Measurements from ENCODE around the gene KRTAP2-4. TPM values are rescaled to one million over a fixed set of nuclear protein-coding genes. Genes with fewer than 3 reads are reported as not detected.

The KRTAP2-4 gene
- total RNA-seq, 6 donors from 2014 or later: not detected

DNA sequence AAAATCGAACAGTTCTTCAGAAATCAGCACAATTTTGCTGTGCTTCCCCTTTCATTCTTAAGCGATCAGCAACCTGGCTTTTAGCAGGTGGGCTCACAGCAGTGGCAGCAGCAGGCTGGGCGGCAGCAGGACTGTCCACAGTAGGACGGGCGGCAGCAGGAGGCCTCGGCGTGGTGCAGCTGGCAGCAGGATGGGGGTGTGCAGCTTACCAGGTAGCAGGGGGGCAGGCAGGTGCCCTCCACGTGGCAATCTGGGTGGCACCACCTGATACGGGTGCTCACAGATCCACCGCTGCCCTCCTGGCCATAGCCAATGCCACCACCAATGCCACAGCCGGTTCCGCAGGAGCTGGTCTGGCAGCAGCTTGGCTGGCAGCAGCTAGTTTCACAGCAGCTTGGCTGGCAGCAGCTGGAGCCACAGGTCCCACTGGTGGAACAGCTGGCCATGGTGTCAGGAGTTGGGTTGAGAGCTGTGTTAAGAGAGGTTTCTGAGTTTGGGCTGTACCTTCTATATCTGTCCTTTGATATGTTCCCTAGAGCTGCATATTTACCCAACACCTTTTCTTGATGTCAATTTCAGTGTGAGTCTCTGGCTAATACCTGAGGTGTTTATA is 35.9 kb downstream of the KRTAP2-4 start, which contains the start of gene KRTAP1-4:
TSS of gene KRTAP1-4 (minus strand) at position 563 of the 613 bp plus-strand sequence. CDS start at position 446, 117 bp downstream.
- no peak for TF ChIP-seq POLR2AphosphoS5 (IDR thresholded peaks at IDR 0.05)
- no peak for TF ChIP-seq POLR2A (IDR thresholded peaks at IDR 0.05)
- TF ChIP-seq EP300 (IDR thresholded peaks at IDR 0.05): no peak
- TF ChIP-seq CTCF (IDR thresholded peaks at IDR 0.05): no peak
- DNase-seq (peak in 1 of 2 donors; percentile 59), ATAC-seq (ENCODE audit: low FRiP score in 2 of 2) (no peak)
- no peak within 1 kb of the TSS for H3K27ac ChIP-seq
- no peaks in the 10 kb centered on the region for H3K4me1 ChIP-seq
- H3K9me3 ChIP-seq: no peaks in the 10 kb centered on the region
- H3K36me3 ChIP-seq: no peaks in the 10 kb centered on the region
- 74 to 82% methylated on average over 2 to 12 of the region's 12 CpGs for WGBS, 2 donors
- H3K4me3 ChIP-seq: no peak within 1 kb of the TSS
- H3K27me3 ChIP-seq: no peaks in the 10 kb centered on the region

DNA sequence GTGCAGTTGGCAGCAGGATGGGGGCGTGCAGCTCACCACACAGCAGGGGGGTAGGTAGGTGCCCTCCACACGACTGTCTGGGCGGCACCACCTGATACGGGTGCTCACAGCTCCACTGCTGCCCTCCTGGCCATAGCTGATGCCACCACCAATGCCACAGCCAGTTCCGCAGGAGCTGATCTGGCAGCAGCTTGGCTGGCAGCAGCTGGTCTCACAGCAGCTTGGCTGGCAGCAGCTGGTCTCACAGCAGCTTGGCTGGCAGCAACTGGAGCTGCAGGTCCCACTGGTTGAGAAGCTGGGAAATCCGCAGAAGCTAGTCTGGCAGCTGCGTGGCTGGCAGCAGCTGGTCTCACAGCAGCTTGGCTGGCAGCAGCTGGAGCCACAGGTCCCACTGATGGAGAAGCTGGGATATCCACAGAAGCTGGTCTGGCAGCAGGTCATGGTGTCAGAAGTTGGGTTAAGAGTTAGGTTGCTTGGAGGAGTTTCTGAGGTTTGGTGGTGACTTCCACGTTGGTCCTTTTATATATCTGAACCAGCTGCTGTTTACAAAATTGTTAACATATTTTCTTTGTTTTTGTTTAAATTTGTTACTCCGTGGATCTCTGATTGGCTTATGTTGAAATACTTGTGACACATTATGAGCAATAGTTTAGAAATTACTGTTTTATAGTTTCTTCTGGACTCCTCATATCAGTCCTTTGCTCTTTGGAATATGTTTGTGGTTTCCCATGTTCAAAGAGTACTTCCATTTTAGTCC is 38.8 kb downstream of the KRTAP2-4 start, which contains the start of gene KRTAP1-5:
TSS of gene KRTAP1-5 (minus strand) at position 494 of the 757 bp plus-strand sequence. CDS start at position 441, 53 bp downstream.
- Histone ChIP-seq H3K9me3 (no peaks in the 10 kb centered on the region), H3K27ac (no peak within 1 kb of the TSS), H3K27me3 (no peaks in the 10 kb centered on the region), H3K36me3 (no peaks in the 10 kb centered on the region), H3K4me1 (no peaks in the 10 kb centered on the region), H3K4me3 (no peak within 1 kb of the TSS)
- ATAC-seq (ENCODE audit: low FRiP score in 2 of 2) (no peak), DNase-seq (peak in 1 of 2 donors; percentile 36)
- WGBS, 2 donors: 74 to 78% methylated on average over 5 to 8 of the region's 9 CpGs
- TF ChIP-seq CTCF (IDR thresholded peaks at IDR 0.05): no peak
- no peak for TF ChIP-seq POLR2A (IDR thresholded peaks at IDR 0.05)
- TF ChIP-seq EP300 (IDR thresholded peaks at IDR 0.05): no peak
- no peak for TF ChIP-seq POLR2AphosphoS5 (IDR thresholded peaks at IDR 0.05)

DNA sequence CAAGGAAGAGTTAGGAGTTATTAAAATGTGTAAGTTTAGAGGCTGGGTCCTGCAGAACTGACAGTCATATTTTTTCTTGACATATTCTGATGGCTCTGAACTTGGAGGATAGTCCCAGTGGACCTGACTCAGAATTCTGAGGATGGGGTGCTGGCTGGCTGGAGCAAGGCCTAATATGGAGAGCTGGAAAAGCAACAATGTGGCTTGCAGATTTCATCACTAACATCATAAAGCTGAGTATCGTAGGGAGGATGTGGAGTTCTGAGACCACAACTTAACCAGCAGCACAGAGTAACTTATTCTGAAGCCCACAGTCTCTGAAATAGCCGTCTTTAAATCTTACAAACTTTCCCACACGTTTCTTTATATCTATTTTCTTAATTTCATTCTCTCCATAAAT is 41.0 kb downstream of the KRTAP2-4 start:
- no peaks in the 10 kb centered on the region for H3K27me3 ChIP-seq
- no peak for DNase-seq
- ATAC-seq (ENCODE audit: low FRiP score in 2 of 2): no peak
- H3K4me1 ChIP-seq: no peaks in the 10 kb centered on the region
- H3K36me3 ChIP-seq: no peaks in the 10 kb centered on the region
- no peaks in the 10 kb centered on the region for H3K9me3 ChIP-seq
- no peak for TF ChIP-seq CTCF (IDR thresholded peaks at IDR 0.05)
- no peak for TF ChIP-seq EP300 (IDR thresholded peaks at IDR 0.05)
- no peak for TF ChIP-seq POLR2AphosphoS5 (IDR thresholded peaks at IDR 0.05)
- 69 to 81% methylated on average over 3 of the region's 3 CpGs for WGBS, 2 donors
- no peak overlapping the region for H3K4me3 ChIP-seq
- H3K27ac ChIP-seq: no peak overlapping the region

DNA sequence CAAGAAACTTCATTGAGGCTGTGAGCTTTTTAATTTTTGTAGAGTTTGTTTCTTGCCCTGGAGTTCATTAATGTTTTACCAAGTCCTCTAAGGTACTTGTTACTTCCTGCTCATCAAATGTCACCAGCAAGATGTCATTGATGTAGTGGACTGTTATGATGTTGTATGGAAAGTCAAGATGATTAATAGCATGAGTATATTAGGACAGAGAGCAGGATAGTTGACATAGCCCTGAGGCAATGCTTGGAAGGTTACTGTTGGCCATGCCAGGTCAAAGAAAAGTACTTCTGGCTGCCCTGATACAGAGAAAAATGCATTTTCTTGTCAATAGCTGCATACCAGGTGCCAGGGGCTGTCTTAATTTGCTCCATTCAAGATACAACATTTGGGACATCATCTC is 45.3 kb downstream of the KRTAP2-4 start:
- Histone ChIP-seq H3K36me3 (no peaks in the 10 kb centered on the region), H3K27me3 (no peaks in the 10 kb centered on the region), H3K4me3 (no peak overlapping the region), H3K9me3 (no peaks in the 10 kb centered on the region), H3K4me1 (no peaks in the 10 kb centered on the region), H3K27ac (no peak overlapping the region)
- no peak for ATAC-seq (ENCODE audit: low FRiP score in 2 of 2)
- TF ChIP-seq POLR2AphosphoS5 (IDR thresholded peaks at IDR 0.05): no peak
- TF ChIP-seq CTCF (IDR thresholded peaks at IDR 0.05): no peak
- no peak for TF ChIP-seq POLR2A (IDR thresholded peaks at IDR 0.05)
- TF ChIP-seq EP300 (IDR thresholded peaks at IDR 0.05): no peak
- DNase-seq: no peak
